ENCODE data around the gene FOXN3. TPM values are rescaled to one million over a fixed set of nuclear protein-coding genes. Genes with fewer than 3 reads are reported as not detected.

The FOXN3 gene
- total and polyA plus RNA-seq, 9 donors: 56.9 to 172 (median 99.2) TPM

DNA sequence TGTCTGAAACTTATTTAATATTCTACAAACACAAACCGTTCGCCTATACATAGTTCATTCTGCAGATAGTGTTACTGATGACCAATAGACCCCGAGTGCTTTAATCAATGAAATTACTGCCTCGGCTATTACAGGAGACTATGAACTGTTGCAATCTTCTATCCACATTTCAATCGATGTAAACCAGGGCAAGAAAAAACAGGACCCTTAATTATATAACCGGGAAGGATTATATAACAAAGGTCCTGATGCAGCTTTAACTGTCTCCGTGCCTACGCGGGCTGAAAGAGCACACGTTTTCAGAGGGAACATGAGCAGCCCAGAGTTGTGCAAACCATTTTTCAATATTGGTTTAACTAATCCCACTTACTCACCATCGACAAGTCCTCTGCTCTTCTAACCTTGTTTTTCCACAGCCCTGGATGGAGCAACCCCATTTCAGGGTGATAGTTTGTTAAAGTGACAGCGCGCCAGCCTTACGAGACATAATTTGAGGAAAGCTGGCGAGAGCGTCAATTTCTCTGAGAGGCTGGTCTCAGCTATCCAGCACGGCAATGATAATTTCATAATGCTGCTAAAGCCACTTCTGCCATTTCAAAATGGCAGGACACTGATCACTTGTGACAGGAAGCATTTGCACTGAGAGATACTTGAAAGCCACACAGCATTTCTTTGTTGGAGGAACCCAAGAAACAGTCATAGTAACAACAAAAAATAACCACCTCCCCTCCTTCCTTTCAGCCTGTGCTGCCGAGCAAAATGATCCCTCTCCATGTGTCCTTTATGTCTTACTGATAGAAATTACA is 184.6 kb downstream of the FOXN3 start:
- no peak overlapping the region for H3K4me3 ChIP-seq
- H3K27ac ChIP-seq: no peak overlapping the region
- intact Hi-C loops (cut with DNase I): no loop called here
- DNase-seq: no peak
- TF ChIP-seq EP300 (IDR thresholded peaks at IDR 0.05) (no peak), POLR2A (IDR thresholded peaks at IDR 0.05) (no peak)
- TF ChIP-seq, protein P1, sequence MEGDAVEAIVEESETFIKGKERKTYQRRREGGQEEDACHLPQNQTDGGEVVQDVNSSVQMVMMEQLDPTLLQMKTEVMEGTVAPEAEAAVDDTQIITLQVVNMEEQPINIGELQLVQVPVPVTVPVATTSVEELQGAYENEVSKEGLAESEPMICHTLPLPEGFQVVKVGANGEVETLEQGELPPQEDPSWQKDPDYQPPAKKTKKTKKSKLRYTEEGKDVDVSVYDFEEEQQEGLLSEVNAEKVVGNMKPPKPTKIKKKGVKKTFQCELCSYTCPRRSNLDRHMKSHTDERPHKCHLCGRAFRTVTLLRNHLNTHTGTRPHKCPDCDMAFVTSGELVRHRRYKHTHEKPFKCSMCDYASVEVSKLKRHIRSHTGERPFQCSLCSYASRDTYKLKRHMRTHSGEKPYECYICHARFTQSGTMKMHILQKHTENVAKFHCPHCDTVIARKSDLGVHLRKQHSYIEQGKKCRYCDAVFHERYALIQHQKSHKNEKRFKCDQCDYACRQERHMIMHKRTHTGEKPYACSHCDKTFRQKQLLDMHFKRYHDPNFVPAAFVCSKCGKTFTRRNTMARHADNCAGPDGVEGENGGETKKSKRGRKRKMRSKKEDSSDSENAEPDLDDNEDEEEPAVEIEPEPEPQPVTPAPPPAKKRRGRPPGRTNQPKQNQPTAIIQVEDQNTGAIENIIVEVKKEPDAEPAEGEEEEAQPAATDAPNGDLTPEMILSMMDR (IDR thresholded peaks at IDR 0.05): no peak
- 83 to 89% (median 88%) methylated on average over 18 of the region's 18 CpGs for WGBS, 3 donors
- H3K4me1 ChIP-seq (ENCODE audit: insufficient read depth): peaks cover 9% of the 10 kb centered on the region
- no peaks in the 10 kb centered on the region for H3K27me3 ChIP-seq
- no peaks in the 10 kb centered on the region for H3K9me3 ChIP-seq
- no peaks in the 10 kb centered on the region for H3K36me3 ChIP-seq

DNA sequence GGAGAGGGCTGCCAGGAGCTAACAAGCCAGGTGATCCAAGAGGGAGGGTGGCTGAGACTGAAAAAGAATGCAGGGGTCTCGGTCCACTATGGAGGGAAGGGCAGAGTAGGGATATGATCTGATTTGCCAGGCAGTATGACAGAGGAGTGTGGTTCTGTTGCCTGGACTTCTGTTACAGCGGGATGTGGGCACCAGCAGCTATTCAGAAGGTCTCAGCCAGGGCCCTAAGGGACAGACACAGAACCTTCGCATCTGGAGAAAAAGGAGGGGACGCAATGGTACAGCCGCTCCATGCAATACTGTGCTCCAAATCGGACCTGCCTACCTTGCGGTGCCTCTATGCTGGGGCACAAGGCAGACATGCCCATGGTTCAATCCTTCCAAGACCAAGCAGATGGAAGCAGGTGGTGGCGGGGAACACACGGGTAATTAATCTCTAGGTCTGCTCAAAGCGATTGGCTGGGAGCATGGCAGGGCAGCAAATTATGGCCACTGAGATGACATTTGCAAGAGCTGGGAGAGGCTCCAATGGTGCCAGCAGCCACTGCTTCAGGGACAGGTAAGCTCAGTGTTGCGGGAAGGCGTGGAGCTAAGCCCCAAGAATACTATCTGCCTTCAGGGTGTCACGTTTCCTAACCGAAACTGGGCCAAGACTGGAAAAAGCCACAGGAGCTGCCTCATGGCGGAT is 185.5 kb downstream of the FOXN3 start:
- peaks cover 10% of the 10 kb centered on the region for H3K4me1 ChIP-seq (ENCODE audit: insufficient read depth)
- TF ChIP-seq, protein P1 (IDR thresholded peaks at IDR 0.05): no peak
- TF ChIP-seq POLR2A (IDR thresholded peaks at IDR 0.05) (no peak), EP300 (IDR thresholded peaks at IDR 0.05) (no peak)
- H3K36me3 ChIP-seq: no peaks in the 10 kb centered on the region
- no peak for DNase-seq
- intact Hi-C loops (cut with DNase I): no loop called here
- no peaks in the 10 kb centered on the region for H3K27me3 ChIP-seq
- H3K4me3 ChIP-seq: no peak overlapping the region
- WGBS, 3 donors: 94 to 98% (median 95%) methylated on average over 15 of the region's 15 CpGs
- H3K27ac ChIP-seq: no peak overlapping the region
- H3K9me3 ChIP-seq: no peaks in the 10 kb centered on the region

DNA sequence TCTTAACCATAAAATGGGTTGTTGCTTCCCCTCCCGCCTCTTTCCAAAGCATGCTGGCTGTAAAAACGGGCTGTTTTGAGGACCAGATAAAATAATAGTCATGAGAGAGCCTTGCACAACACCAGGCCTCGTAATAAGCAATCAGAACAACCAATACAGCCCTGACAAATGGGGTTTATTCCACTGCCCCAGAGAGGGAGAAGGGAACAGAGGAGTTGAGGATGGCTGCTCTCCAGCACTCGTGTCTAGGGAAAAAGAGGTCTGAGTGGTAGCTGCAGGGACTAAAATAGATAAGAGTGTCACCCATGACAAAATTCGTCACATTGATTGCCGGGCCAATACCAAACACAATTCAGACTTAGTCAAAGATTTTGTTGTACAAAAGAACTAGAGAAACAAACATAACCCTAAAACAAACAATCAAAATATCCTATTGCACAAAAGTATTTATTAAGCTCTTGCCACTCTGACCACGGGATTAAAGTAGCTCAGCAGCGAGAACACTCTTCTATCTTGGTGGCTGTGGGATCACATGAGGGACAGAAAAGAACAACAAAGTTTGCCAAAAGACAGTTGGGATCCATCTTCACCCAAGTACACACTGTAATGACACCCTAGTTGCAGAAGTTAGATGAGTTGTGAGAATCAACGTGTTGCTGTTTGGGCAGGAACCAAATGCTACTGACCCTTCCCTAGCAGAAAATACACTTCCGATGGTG is 188.0 kb downstream of the FOXN3 start:
- H3K27ac ChIP-seq: no peak overlapping the region
- H3K9me3 ChIP-seq: no peaks in the 10 kb centered on the region
- DNase-seq: no peak
- H3K27me3 ChIP-seq: no peaks in the 10 kb centered on the region
- TF ChIP-seq EP300 (IDR thresholded peaks at IDR 0.05) (no peak), POLR2A (IDR thresholded peaks at IDR 0.05) (no peak)
- TF ChIP-seq, protein P1 (IDR thresholded peaks at IDR 0.05): no peak
- 64 to 74% (median 66%) methylated on average over 10 of the region's 10 CpGs for WGBS, 3 donors
- H3K36me3 ChIP-seq: no peaks in the 10 kb centered on the region
- intact Hi-C loops (cut with DNase I): no loop called here
- no peak overlapping the region for H3K4me3 ChIP-seq
- H3K4me1 ChIP-seq (ENCODE audit: insufficient read depth): peaks cover 13% of the 10 kb centered on the region

DNA sequence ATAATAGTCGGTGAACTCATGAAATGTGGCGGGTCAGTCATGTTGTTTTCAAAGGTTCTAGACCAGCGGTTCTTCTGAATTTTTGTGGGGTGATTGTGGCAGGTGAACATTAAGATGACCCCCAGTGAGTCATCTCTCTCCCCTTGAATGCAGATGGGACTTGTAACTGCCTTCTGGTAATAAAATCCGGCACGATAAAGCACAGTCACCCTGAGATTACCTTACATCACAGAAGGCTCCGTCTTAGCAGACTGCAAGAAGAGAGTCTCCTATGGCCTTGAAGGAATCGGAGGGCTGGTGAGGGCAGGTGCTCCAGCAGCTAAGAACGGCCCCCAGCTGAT is 189.6 kb downstream of the FOXN3 start:
- no peaks in the 10 kb centered on the region for H3K9me3 ChIP-seq
- no peak for TF ChIP-seq EP300 (IDR thresholded peaks at IDR 0.05)
- TF ChIP-seq, protein P1 (IDR thresholded peaks at IDR 0.05): no peak
- TF ChIP-seq POLR2A (IDR thresholded peaks at IDR 0.05): no peak
- peaks cover 13% of the 10 kb centered on the region for H3K4me1 ChIP-seq (ENCODE audit: insufficient read depth)
- H3K36me3 ChIP-seq: no peaks in the 10 kb centered on the region
- no peak for DNase-seq
- no peak overlapping the region for H3K27ac ChIP-seq
- H3K27me3 ChIP-seq: no peaks in the 10 kb centered on the region
- no peak overlapping the region for H3K4me3 ChIP-seq
- 89 to 94% (median 93%) methylated on average over 8 of the region's 8 CpGs for WGBS, 3 donors
- intact Hi-C loops (cut with DNase I): no loop called here

Data from ovary (tissue), 9 donors.